ENCODE results near the gene RCAN2.

The RCAN2 gene

DNA sequence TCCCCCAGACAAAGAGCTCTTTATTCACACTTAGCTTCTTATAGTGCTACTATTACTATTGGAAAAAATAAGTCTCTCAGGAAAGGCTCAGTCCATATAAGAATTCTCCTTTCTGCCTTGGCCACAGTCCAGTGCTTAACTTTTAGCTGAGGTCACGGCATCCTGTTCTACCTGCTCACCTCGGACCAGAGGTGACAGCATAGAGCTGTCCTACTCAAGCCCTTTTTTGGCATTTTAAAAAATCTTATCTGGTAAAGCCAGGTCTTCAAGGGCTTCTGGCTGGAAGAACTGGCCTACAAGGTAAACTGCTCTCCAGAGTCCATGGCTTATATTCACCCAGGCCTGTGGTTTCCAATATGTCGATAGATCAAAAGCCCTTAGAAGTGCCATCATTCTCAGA is 109.7 kb downstream of the RCAN2 start:
- peaks cover 10% of the 10 kb centered on the region for H3K4me1 Mint-ChIP-seq
- ATAC-seq (replicated peaks; ENCODE audit: extremely low read depth, poor library complexity, severe bottlenecking) (no peak), DNase-seq (ENCODE audit: low spot score in 2 of 2) (no peak)
- no peaks in the 10 kb centered on the region for H3K36me3 Mint-ChIP-seq (ENCODE audit: insufficient read depth)
- H3K27me3 Mint-ChIP-seq = peaks cover 32% of the 10 kb centered on the region
- H3K27ac Mint-ChIP-seq (ENCODE audit: low read depth) = no peak overlapping the region
- H3K9me3 Mint-ChIP-seq = no peaks in the 10 kb centered on the region
- no peak overlapping the region for H3K4me3 Mint-ChIP-seq

DNA sequence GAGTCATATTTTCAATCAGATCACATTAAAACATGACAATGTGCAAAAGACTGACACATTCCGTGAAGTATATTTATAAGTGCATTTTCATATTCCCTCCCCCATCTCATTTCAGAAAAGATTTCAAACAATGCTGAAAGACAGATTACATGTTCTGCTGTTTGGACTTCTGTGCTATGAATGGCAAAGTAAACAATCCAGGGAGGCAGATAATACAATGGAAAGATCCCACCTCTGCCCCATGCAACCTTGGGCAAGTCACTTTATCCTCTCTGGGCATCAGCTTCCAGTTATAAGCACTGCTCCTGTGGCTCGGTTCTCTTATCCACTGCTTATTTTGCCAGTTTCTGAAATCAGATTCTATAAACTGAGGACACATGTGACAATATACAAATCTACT is 110.2 kb downstream of the RCAN2 start:
- peaks cover 32% of the 10 kb centered on the region for H3K27me3 Mint-ChIP-seq
- DNase-seq (ENCODE audit: low spot score in 2 of 2) (no peak), ATAC-seq (replicated peaks; ENCODE audit: extremely low read depth, poor library complexity, severe bottlenecking) (no peak)
- H3K4me3 Mint-ChIP-seq = no peak overlapping the region
- no peak overlapping the region for H3K27ac Mint-ChIP-seq (ENCODE audit: low read depth)
- H3K36me3 Mint-ChIP-seq (ENCODE audit: insufficient read depth) = no peaks in the 10 kb centered on the region
- peaks cover 15% of the 10 kb centered on the region for H3K4me1 Mint-ChIP-seq
- no peaks in the 10 kb centered on the region for H3K9me3 Mint-ChIP-seq

DNA sequence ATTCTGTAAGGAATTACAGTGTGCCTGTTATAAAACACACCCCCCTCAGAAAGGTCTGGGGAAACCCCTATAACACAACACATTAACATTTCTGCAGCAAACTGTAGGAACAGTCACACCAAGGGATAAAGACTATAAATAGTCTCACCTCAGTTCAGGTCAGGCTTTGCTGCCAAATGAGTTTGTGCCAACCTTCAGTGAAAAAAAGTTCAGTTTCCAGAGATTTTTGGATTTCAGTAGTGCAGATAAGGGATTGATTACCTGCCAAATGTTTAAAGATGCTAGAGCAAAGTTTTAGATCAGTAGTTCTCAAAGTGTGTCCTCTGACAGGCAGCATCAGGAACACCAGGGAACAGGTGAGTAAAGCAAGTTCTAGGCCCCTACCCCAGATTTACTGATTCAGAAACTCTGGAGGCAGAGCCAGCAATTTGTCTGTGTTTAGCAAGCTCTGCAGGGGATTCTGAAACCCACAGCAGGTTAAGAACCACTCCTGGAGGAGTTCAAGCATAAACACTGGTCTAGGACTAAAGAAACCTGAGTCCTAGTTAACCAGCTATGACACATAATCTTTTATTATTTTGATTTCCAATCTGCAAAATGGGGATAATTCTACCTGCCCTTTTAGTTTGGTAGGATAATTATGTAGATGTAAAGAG is 111.0 kb downstream of the RCAN2 start:
- Mint-ChIP-seq H3K9me3 (no peaks in the 10 kb centered on the region), H3K27ac (ENCODE audit: low read depth) (no peak overlapping the region), H3K4me3 (no peak overlapping the region), H3K27me3 (peaks cover 29% of the 10 kb centered on the region), H3K4me1 (peaks cover 18% of the 10 kb centered on the region), H3K36me3 (ENCODE audit: insufficient read depth) (no peaks in the 10 kb centered on the region)
- ATAC-seq (replicated peaks; ENCODE audit: extremely low read depth, poor library complexity, severe bottlenecking) (no peak), DNase-seq (ENCODE audit: low spot score in 2 of 2) (no peak)

DNA sequence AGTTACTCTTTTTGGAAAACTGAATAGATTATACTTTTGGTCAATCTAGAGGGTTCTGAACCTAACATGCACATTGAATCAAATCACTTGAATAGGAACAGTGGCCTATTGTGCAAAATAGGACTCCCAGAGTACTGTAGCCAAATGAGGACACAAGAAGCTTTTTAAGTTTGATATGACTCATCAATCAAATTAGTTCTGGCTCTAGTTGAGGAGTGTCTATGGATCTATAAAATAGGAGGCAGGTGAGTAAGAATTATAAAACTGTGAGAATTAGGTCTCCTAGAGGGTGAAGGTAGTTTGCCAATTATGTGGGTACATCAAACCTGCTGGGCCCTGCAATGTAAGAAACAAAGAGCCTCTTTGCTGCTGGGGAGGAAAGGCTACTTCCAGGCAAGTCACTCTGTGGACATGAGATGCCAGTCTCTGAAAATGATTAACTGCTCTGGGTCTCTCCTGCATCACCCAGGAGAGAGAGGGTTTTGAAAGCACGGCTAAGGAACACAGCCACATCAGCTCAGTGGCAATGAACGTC is 112.3 kb downstream of the RCAN2 start:
- ATAC-seq (replicated peaks; ENCODE audit: extremely low read depth, poor library complexity, severe bottlenecking) = no peak
- Mint-ChIP-seq H3K9me3 (no peaks in the 10 kb centered on the region), H3K4me3 (no peak overlapping the region), H3K27ac (ENCODE audit: low read depth) (no peak overlapping the region), H3K36me3 (ENCODE audit: insufficient read depth) (no peaks in the 10 kb centered on the region), H3K27me3 (peaks cover 16% of the 10 kb centered on the region), H3K4me1 (peaks cover 18% of the 10 kb centered on the region)
- DNase-seq (ENCODE audit: low spot score in 2 of 2) = no peak

DNA sequence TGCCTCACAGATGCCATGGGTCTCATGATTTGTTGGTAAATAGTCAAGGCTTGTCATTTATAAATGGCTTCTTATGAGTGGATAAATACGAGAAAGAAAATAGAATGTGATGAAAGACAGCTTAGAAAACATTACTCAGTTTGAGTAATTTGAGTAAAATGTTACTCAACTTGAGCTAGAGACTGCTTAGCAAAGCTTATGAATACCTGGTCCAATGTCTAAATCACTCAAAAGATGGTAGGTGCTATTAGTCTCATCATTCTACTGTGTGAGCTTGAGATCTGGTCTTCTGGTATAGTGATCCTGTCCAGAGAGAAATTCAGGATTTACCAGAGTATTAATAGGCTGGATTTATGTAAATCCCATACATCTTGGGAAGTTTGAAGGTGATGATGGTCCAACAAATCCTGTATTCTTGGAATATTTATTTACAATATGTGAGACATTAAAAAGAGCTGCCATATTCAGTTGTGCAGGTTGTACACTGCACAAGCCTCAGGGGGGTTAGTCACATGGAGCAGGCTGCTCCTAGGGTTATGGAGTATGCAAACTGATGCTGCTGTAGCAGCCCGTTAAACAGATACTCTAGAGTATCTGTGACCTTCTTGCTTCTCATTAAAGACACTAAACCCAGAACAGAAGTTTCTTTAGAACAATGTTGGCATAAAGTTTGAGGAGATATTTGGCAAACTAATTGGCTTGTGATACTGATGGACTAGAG is 112.9 kb downstream of the RCAN2 start:
- Mint-ChIP-seq H3K4me1 (peaks cover 18% of the 10 kb centered on the region), H3K9me3 (no peaks in the 10 kb centered on the region), H3K36me3 (ENCODE audit: insufficient read depth) (no peaks in the 10 kb centered on the region), H3K4me3 (no peak overlapping the region), H3K27ac (ENCODE audit: low read depth) (no peak overlapping the region), H3K27me3 (peaks cover 9% of the 10 kb centered on the region)
- ATAC-seq (replicated peaks; ENCODE audit: extremely low read depth, poor library complexity, severe bottlenecking) = no peak
- no peak for DNase-seq (ENCODE audit: low spot score in 2 of 2)

DNA sequence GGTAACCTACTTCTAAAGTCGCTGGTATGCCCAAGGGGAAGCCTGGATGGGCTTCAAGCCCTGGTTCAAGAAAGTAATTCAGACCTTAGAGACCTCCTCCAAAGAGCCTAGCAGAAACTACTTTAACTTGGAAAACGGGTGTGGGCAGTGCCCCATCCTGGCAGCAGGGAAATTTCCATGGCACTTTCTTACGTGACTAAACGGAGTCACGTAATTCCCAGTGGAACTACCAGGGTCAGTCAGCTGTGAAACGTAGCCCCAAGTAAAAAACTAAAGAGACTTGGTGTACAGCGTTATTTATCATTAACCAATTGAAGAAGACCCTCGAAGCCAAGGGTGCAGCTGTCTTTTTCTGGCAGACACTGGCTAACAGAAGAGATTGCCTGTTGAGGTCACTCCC is 114.0 kb downstream of the RCAN2 start:
- H3K4me3 Mint-ChIP-seq = no peak overlapping the region
- no peaks in the 10 kb centered on the region for H3K36me3 Mint-ChIP-seq (ENCODE audit: insufficient read depth)
- DNase-seq (ENCODE audit: low spot score in 2 of 2) (no peak), ATAC-seq (replicated peaks; ENCODE audit: extremely low read depth, poor library complexity, severe bottlenecking) (no peak)
- H3K27me3 Mint-ChIP-seq = no peaks in the 10 kb centered on the region
- H3K4me1 Mint-ChIP-seq = peaks cover 18% of the 10 kb centered on the region
- no peaks in the 10 kb centered on the region for H3K9me3 Mint-ChIP-seq
- H3K27ac Mint-ChIP-seq (ENCODE audit: low read depth) = no peak overlapping the region

DNA sequence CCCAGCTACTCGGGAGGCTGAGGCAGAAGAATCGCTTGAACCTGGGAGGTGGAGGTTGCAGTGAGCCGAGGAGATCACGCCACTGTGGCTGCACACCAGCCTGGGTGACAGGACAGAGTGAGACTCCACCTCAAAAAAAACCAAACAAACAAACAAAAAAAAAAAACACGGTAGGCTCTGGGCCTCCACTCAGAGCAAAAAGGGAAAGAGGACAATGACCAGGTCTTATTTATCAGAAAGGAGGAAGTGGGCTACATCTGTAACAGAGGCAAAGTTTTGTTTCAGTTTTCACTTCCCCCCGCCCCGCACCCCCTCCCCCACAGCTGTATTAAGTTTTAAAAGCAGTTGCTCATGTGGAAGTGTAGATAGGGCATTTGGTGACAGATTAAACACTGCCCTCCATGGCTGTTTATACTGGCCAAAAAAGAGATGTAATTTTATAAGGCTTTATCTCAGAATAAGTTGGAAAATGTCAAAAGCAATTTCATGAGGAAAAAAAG is 114.6 kb downstream of the RCAN2 start:
- no peak for ATAC-seq (replicated peaks; ENCODE audit: extremely low read depth, poor library complexity, severe bottlenecking)

DNA sequence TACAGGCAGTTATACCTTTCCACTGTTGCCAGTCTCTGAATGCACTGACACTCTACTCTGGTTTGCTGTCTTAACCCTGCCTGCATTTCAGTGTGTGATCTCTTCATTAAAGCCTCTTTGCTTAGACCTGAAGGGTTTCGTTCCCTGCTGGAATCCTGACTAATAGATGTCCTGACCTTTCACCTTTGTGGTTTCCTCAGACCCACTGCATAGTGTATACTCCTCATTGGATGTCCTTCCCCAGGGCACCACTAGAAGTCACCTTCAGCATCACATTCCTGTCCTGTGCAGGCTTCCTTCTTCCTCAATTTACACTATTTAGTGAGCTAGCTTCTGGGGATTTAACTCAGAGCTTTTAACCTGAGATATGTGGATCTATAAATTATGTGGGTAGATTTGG is 120.6 kb downstream of the RCAN2 start:
- H3K9me3 Mint-ChIP-seq = no peaks in the 10 kb centered on the region

More for the DNA sequence above, 114.6 kb downstream of the RCAN2 start:
- H3K4me3 Mint-ChIP-seq = peak overlapping the region; percentile 66
- no peak for DNase-seq (ENCODE audit: low spot score in 2 of 2)
- H3K27me3 Mint-ChIP-seq = no peaks in the 10 kb centered on the region
- H3K36me3 Mint-ChIP-seq (ENCODE audit: insufficient read depth) = no peaks in the 10 kb centered on the region
- H3K4me1 Mint-ChIP-seq = peaks cover 18% of the 10 kb centered on the region
- no peaks in the 10 kb centered on the region for H3K9me3 Mint-ChIP-seq
- H3K27ac Mint-ChIP-seq (ENCODE audit: low read depth) = peak overlapping the region; percentile 69

DNA sequence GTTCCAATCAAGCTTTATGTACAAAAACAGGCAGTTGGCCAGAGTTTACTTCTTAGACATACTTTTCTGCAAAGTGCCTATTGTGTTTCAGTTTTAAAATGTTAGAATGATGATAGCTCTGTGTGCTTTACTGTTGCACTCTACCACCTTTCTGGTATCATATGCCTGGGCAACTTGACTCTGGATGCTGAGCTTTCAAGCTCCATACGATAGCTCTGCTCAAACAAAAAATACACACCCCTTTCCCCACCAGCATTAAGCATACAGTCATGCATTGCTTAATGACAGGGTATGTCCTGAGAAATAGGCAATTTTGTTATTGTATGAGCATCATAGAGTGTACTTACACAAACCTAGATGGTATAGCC is 123.1 kb downstream of the RCAN2 start:
- Mint-ChIP-seq H3K9me3 (no peaks in the 10 kb centered on the region), H3K27ac (ENCODE audit: low read depth) (no peak overlapping the region), H3K4me1 (no peaks in the 10 kb centered on the region), H3K27me3 (no peaks in the 10 kb centered on the region), H3K36me3 (ENCODE audit: insufficient read depth) (no peaks in the 10 kb centered on the region), H3K4me3 (no peak overlapping the region)
- ATAC-seq (replicated peaks; ENCODE audit: extremely low read depth, poor library complexity, severe bottlenecking) (no peak), DNase-seq (ENCODE audit: low spot score in 2 of 2) (no peak)

More for the DNA sequence above, 120.6 kb downstream of the RCAN2 start:
- H3K27me3 Mint-ChIP-seq = no peaks in the 10 kb centered on the region
- ATAC-seq (replicated peaks; ENCODE audit: extremely low read depth, poor library complexity, severe bottlenecking) = no peak
- H3K4me1 Mint-ChIP-seq = no peaks in the 10 kb centered on the region
- H3K27ac Mint-ChIP-seq (ENCODE audit: low read depth) = no peak overlapping the region
- no peak overlapping the region for H3K4me3 Mint-ChIP-seq
- no peaks in the 10 kb centered on the region for H3K36me3 Mint-ChIP-seq (ENCODE audit: insufficient read depth)
- DNase-seq (ENCODE audit: low spot score in 2 of 2) = no peak

DNA sequence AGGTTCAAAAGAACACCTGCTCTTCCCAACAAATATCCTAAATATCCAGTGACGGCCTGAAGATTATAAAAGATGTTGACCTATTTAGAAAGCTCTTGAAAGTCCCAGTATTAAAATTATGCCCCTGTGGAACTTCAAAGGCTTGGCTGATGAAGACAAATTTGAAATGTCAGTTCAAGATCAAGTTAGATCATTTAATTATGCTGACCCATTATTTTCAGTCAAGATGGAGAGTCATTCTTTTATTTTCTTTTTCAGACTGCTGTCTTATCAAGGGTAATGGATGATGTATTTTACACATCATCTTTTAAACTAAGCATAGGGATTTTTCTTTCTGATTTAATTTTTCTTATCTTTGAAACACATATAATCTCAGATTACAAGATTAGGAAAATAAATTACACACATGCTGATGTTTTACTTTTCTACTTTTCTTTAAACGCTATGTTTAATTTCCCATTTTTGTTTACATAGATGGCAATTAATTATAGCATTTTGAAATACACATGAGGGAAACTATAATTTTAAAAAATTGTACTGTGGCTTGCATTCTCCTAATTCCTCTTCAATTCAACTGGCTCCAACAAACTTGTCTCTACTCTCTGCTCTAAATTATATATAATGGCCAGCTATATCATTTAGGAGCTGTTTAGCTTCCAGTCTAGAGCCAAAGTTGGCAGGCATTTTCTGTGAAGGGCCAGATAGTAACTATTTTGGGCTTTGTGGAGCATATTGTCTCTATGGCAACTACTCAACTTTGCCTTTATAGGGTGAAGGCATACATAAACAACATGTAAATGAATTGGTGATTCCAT is 123.7 kb downstream of the RCAN2 start:
- Mint-ChIP-seq H3K27ac (ENCODE audit: low read depth) (no peak overlapping the region), H3K4me3 (no peak overlapping the region), H3K4me1 (no peaks in the 10 kb centered on the region), H3K27me3 (no peaks in the 10 kb centered on the region), H3K9me3 (no peaks in the 10 kb centered on the region), H3K36me3 (ENCODE audit: insufficient read depth) (no peaks in the 10 kb centered on the region)
- ATAC-seq (replicated peaks; ENCODE audit: extremely low read depth, poor library complexity, severe bottlenecking) = no peak
- no peak for DNase-seq (ENCODE audit: low spot score in 2 of 2)

DNA sequence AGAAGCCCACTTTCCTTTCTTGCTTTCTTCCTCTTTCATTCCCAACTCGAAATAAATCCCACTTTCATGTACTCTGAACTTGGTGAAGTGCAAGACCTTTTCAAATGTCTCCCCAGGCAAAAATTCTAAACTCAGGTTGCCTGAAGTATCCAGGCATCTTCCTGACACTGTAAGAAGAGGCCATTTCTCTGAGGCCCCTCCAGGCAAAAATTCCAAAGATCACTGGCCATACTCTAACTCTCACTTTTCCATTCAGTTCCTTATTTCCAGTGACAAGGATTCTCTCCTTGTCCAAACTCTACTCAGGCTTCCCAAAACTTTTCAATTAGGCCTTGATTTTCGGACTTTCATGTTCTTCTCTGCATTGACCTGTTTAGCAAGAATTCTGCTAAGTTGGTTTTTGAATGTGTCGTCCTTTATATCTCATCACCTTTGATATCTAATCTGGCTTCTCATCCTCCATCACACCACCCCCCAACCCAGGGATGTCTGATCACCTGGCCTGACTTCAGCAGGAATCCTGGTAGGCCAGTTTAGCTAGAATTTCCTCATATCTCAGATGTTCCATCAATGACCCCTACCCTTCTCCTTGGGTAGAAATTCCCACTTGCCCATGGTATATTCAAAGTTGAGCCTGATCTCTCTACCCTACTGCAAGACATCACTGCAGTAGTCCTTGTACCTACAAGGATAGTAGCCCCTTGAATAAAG is 124.9 kb downstream of the RCAN2 start:
- no peaks in the 10 kb centered on the region for H3K4me1 Mint-ChIP-seq
- no peaks in the 10 kb centered on the region for H3K27me3 Mint-ChIP-seq
- H3K27ac Mint-ChIP-seq (ENCODE audit: low read depth) = peak overlapping the region; percentile 47
- DNase-seq (ENCODE audit: low spot score in 2 of 2) (no peak), ATAC-seq (replicated peaks; ENCODE audit: extremely low read depth, poor library complexity, severe bottlenecking) (no peak)
- H3K4me3 Mint-ChIP-seq = no peak overlapping the region
- no peaks in the 10 kb centered on the region for H3K36me3 Mint-ChIP-seq (ENCODE audit: insufficient read depth)
- no peaks in the 10 kb centered on the region for H3K9me3 Mint-ChIP-seq

DNA sequence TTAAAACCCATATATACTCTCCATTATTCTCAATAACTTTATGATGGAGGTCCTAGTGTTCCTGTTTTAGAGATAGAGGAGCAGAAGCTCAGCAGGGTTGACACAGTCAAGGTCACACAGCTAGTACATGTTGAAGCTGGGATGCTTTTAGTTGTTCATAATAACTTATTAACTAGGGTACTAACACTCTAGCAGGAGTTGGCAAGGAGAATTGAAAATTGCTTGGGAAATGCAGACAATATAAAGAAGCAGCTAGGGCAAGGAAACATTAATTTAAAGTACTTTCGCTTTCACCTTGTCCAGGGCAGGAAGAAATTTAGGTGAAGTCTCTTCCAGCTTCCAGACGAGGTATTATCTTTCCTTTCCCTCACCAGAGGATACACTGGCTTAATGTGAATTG is 133.7 kb downstream of the RCAN2 start:
- no peaks in the 10 kb centered on the region for H3K27me3 Mint-ChIP-seq
- H3K4me3 Mint-ChIP-seq = peak overlapping the region; percentile 16
- ATAC-seq (replicated peaks; ENCODE audit: extremely low read depth, poor library complexity, severe bottlenecking) (no peak), DNase-seq (ENCODE audit: low spot score in 2 of 2) (no peak)
- no peaks in the 10 kb centered on the region for H3K36me3 Mint-ChIP-seq (ENCODE audit: insufficient read depth)
- peak overlapping the region; percentile 35 for H3K27ac Mint-ChIP-seq (ENCODE audit: low read depth)
- no peaks in the 10 kb centered on the region for H3K9me3 Mint-ChIP-seq
- H3K4me1 Mint-ChIP-seq = peaks cover 5% of the 10 kb centered on the region
